IMR-90 (cell line): Measurements from ENCODE around the gene PYGM. TPM values are rescaled to one million over a fixed set of nuclear protein-coding genes. Genes with fewer than 3 reads are reported as not detected.

Experiments
- ATAC-seq: fragments of 200-7000 bp; cut with Tn5 transposase; 2 replicates; pipeline ENCODE4 v1.9.1; 2020; ENCODE audit warnings: low read depth, mild to moderate bottlenecking, moderate library complexity
- BruUV-seq: library from RNA; stranded (reverse); fragments of 400-500 nt; replicated peaks from 2 replicates; lab custom pipeline; 2021; lab: Mats Ljungman, UMichigan
- CTCF ChIA-PET: fragments of 300-600 bp; formaldehyde crosslinking; extraction: SDS; loops from one replicate; lab custom pipeline; 2021; ENCODE audit warnings: antibody characterized with exemption; lab: Yijun Ruan, JAX
- POLR2A ChIA-PET: fragments of 300-600 bp; sonication (Branson Sonifier 250); formaldehyde crosslinking; loops from one replicate; lab custom pipeline; 2022; ENCODE audit warnings: antibody characterized with exemption; ENCODE audit not compliant: unreplicated experiment; lab: Charles Lee
- DNase-seq: peaks from one replicate; pipeline ENCODE4 v3.0.0; 2013
- H2AFZ ChIP-seq: replicated peaks from 2 replicates; pipeline ENCODE3; 2013; ENCODE audit warnings: low read length, mild to moderate bottlenecking; ENCODE audit not compliant: poor library complexity
- H2AK5ac ChIP-seq: 2 replicates; pipeline ENCODE4 v1.6.1; 2013; ENCODE audit warnings: low read depth, low read length, inconsistent platforms
- H2AK9ac ChIP-seq: replicated peaks from 2 replicates; pipeline ENCODE3; 2013; ENCODE audit warnings: mild to moderate bottlenecking, low read depth, low read length, moderate library complexity; ENCODE audit not compliant: poor library complexity
- H2BK120ac ChIP-seq: 2 replicates; pipeline ENCODE4 v1.6.1; 2013; ENCODE audit warnings: low read depth, low read length, inconsistent platforms
- H2BK15ac ChIP-seq: 3 replicates; pipeline ENCODE4 v1.6.1; 2013; ENCODE audit warnings: low read depth, low read length, inconsistent platforms
- H2BK20ac ChIP-seq: 2 replicates; pipeline ENCODE4 v1.6.1; 2013; ENCODE audit warnings: low read depth, mild to moderate bottlenecking, inconsistent platforms, low read length, moderate library complexity
- H2BK5ac ChIP-seq: 2 replicates; pipeline ENCODE4 v1.6.1; 2013; ENCODE audit warnings: mild to moderate bottlenecking, low read depth, low read length, inconsistent platforms; ENCODE audit not compliant: poor library complexity, severe bottlenecking
- H3K14ac ChIP-seq: replicated peaks from 2 replicates; pipeline ENCODE4 v1.6.1; 2013; ENCODE audit warnings: low read depth, low read length, inconsistent platforms
- H3K18ac ChIP-seq: 2 replicates; pipeline ENCODE4 v1.6.1; 2013; ENCODE audit warnings: low read depth, low read length, control low read depth
- H3K23ac ChIP-seq: 2 replicates; pipeline ENCODE4 v1.6.1; 2013; ENCODE audit warnings: low read depth, low read length, inconsistent platforms
- H3K27ac ChIP-seq: 2 replicates; pipeline ENCODE4 v1.5.1; 2013; ENCODE audit warnings: mild to moderate bottlenecking, control low read depth, low read length; ENCODE audit not compliant: insufficient read depth
- H3K27me3 ChIP-seq: 2 replicates; pipeline ENCODE4 v1.6.1; 2013; ENCODE audit warnings: low read length; ENCODE audit not compliant: control insufficient read depth, insufficient read depth
- H3K36me3 ChIP-seq: 2 replicates; pipeline ENCODE4 v1.6.1; 2013; ENCODE audit warnings: low read length, mixed read lengths; ENCODE audit not compliant: control insufficient read depth, insufficient read depth
- H3K4ac ChIP-seq: 2 replicates; pipeline ENCODE4 v1.6.1; 2013; ENCODE audit warnings: low read depth, low read length, inconsistent platforms
- H3K4me1 ChIP-seq: 2 replicates; pipeline ENCODE4 v1.6.1; 2013; ENCODE audit warnings: low read length, mixed read lengths; ENCODE audit not compliant: control insufficient read depth, insufficient read depth
- H3K4me2 ChIP-seq: 2 replicates; pipeline ENCODE4 v1.6.1; 2013; ENCODE audit warnings: low read depth, mild to moderate bottlenecking, control low read depth, low read length, moderate library complexity
- H3K4me3 ChIP-seq: 2 replicates; pipeline ENCODE4 v1.5.1; 2013; ENCODE audit warnings: low read depth, mild to moderate bottlenecking, control low read depth, low read length, moderate library complexity; ENCODE audit not compliant: insufficient read depth
- H3K56ac ChIP-seq: 2 replicates; pipeline ENCODE4 v1.6.1; 2013; ENCODE audit warnings: low read length, inconsistent platforms; ENCODE audit not compliant: insufficient read depth; ENCODE audit errors: extremely low read depth
- H3K79me1 ChIP-seq, 2 experiments: 2 replicates each; pipeline ENCODE4 v1.6.1; 2013; ENCODE audit warnings: low read length in 2 of 2, inconsistent platforms in 1 of 2, low read depth in 1 of 2
- H3K9ac ChIP-seq: 2 replicates; pipeline ENCODE4 v1.6.1; 2013; ENCODE audit warnings: low read depth, low read length, control low read depth
- H3K9me1 ChIP-seq: 2 replicates; pipeline ENCODE4 v1.6.1; 2013; ENCODE audit warnings: low read length, inconsistent platforms; ENCODE audit not compliant: insufficient read depth
- H3K9me3 ChIP-seq: 2 replicates; pipeline ENCODE4 v1.6.1; 2013; ENCODE audit warnings: low read length; ENCODE audit not compliant: control insufficient read depth, insufficient read depth
- H4K20me1 ChIP-seq: 2 replicates; pipeline ENCODE4 v1.6.1; 2013; ENCODE audit warnings: low read length, inconsistent platforms; ENCODE audit not compliant: insufficient read depth
- H4K5ac ChIP-seq: 2 replicates; pipeline ENCODE4 v1.6.1; 2013; ENCODE audit warnings: mild to moderate bottlenecking, low read depth, low read length, control low read depth
- H4K8ac ChIP-seq, 2 experiments: 2 replicates each; pipeline ENCODE4 v1.6.1; 2013; ENCODE audit warnings: low read depth in 2 of 2, low read length in 2 of 2, control low read depth in 1 of 2, inconsistent platforms in 1 of 2
- H4K91ac ChIP-seq: 2 replicates; pipeline ENCODE4 v1.6.1; 2013; ENCODE audit warnings: low read depth, low read length, inconsistent platforms; ENCODE audit not compliant: insufficient read depth
- CEBPB ChIP-seq: IDR thresholded peaks from 2 replicates; pipeline ENCODE4 v1.6.1; 2012; ENCODE audit warnings: low read depth, low read length, improper control_type of control experiment
- CHD1 ChIP-seq: IDR thresholded peaks from 2 replicates; pipeline ENCODE4 v1.6.1; 2012; ENCODE audit warnings: low read depth, low read length, improper control_type of control experiment
- FOS ChIP-seq: fragments of 150-350 bp; IDR thresholded peaks from 2 replicates; pipeline ENCODE4 v1.6.1; 2016; ENCODE audit warnings: low read depth, low read length
- MAZ ChIP-seq: IDR thresholded peaks from 2 replicates; pipeline ENCODE4 v1.6.1; 2012; ENCODE audit warnings: low read depth, mild to moderate bottlenecking, low read length, improper control_type of control experiment, moderate library complexity, borderline replicate concordance
- MXI1 ChIP-seq: IDR thresholded peaks from 2 replicates; pipeline ENCODE4 v1.6.1; 2012; ENCODE audit warnings: low read depth, mild to moderate bottlenecking, low read length, moderate library complexity, borderline replicate concordance
- NFE2L2 ChIP-seq: fragments of 150-350 bp; IDR thresholded peaks from 2 replicates; pipeline ENCODE4 v1.6.1; 2016; ENCODE audit warnings: low read depth, mild to moderate bottlenecking, low read length
- POLR2A ChIP-seq: IDR thresholded peaks from 2 replicates; pipeline ENCODE4 v1.6.1; 2012; ENCODE audit warnings: mild to moderate bottlenecking, low read depth, low read length
- RFX5 ChIP-seq: IDR thresholded peaks from 2 replicates; pipeline ENCODE4 v1.8.0; 2012; ENCODE audit warnings: low read depth, mild to moderate bottlenecking, low read length, moderate library complexity
- SMC3 ChIP-seq: fragments of 150-350 bp; IDR thresholded peaks from 2 replicates; pipeline ENCODE4 v1.6.1; 2016; ENCODE audit warnings: low read depth, mild to moderate bottlenecking, antibody characterized with exemption, low read length, moderate library complexity
- whole genome bisulfite sequencing, 2 experiments: methylation state at CpG; one replicate each; pipeline versions ENCODE4 v1.1.5 to v1.1.7; 2013; ENCODE audit warnings: missing lambda C conversion rate in 2 of 2; ENCODE audit not compliant: insufficient read length in 1 of 2; ENCODE audit errors: extremely low coverage in 2 of 2; 5-methylcytosine and 5-hydroxymethylcytosine counted together
- dilution Hi-C: fragments of 300-500 bp; cut with HindIII; formaldehyde crosslinking; loops from one replicate; pipeline ENCODE4 v1.14.3; 2018; ENCODE audit warnings: low sequenced_read_pairs; ENCODE audit not compliant: unreplicated experiment
- in situ Hi-C: fragments of 300-500 bp; cut with MboI; formaldehyde crosslinking; loops from 3 replicates; pipeline ENCODE4 v1.14.3; 2019; ENCODE audit warnings: low sequenced_read_pairs, inconsistent platforms, mixed read lengths
- intact Hi-C: fragments of 100-400 bp; cut with micrococcal nuclease; formaldehyde crosslinking; loops from 2 replicates; pipeline ENCODE4 v1.10.0; 2022
- polyA plus RNA-seq, 3 experiments: library from polyadenylated mRNA; depleted of rRNA; stranded (reverse); fragments of >200 nt; gene quantifications; 2 replicates each; pipeline ENCODE4 v1.2.3, GENCODE V29; 2012; ENCODE audit warnings: low replicate concordance in 1 of 3
- total RNA-seq: library from RNA; depleted of rRNA; stranded (reverse); fragments of >200 nt; gene quantifications from 2 replicates; pipeline ENCODE4 v1.2.3, GENCODE V29; 2012
- TF ChIP-seq, protein P1 (sequence below): fragments of 150-350 bp; IDR thresholded peaks from 2 replicates; pipeline ENCODE4 v1.6.1; 2017; ENCODE audit warnings: mild to moderate bottlenecking, antibody characterized with exemption, low read length, low read depth

The PYGM gene
- total and polyA plus RNA-seq, 2 of the 4 experiments (the other 2 are of a cell fraction), result 0.18 to 0.21 TPM

DNA sequence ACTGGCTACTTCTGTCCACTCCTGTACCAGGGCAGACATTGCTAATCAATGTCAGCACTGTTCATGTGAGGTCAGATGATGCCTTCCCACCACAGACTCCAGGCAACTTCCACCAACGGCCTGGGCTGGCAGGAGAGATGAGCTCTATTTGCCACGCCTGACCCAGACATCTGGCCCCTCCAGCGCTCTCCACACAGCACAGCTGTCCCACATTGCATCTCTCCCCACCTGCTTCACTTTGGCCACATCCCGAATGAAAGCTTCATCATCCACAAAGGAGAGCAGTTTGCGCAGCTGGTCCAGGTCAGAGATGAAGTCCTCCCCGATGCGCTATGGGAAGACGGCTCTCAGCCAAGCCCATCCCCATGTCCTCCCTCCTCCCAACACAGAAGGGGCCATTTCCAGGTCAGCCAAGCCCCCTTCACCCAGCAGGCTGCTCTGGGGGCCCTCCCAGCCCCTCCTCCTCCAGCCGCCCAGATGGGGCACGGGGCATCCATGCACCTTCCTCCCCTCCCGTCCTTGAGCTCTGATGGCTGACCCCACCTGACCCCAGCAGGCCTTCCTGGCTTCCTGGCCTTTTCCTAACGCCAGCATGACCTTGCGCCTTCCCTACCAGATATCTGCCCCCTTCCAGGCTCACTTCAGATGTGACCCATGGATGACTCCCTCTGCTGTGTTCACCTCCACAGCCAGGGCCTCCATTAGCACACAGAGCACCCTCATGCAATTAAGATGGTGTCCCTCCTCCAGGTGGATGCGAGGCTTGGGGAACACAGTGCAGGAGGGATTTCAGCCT, 7.4 kb downstream of the PYGM start (continued):
- no peak for TF ChIP-seq POLR2A

- no peak overlapping the region for H4K91ac ChIP-seq
- peaks cover 3% of the 10 kb centered on the region; the same call in 1 of the 2 replicates for H3K4me1 ChIP-seq
- in situ Hi-C loops (no loop called here), intact Hi-C loops (no loop called here), dilution Hi-C loops (no loop called here)
- H3K9me1 ChIP-seq, result peaks cover 4% of the 10 kb centered on the region
- no peak for ATAC-seq
- no peaks in the 10 kb centered on the region for H3K79me1 ChIP-seq
- no peak overlapping the region for H2AFZ ChIP-seq
- no peaks in the 10 kb centered on the region for H3K36me3 ChIP-seq
- no peak overlapping the region for H2BK5ac ChIP-seq
- ChIA-PET CTCF (no interaction called here), POLR2A (no interaction called here)
- WGBS, 2 experiments, result 88% methylated on average over 6 of the region's 9 CpGs; no CpG with 5 or more reads in 1 of the 2 experiments
- TF ChIP-seq MAZ, result no peak
- TF ChIP-seq CEBPB, result no peak
- no peak for TF ChIP-seq RFX5
- no peak for TF ChIP-seq MXI1
- no peak for TF ChIP-seq FOS
- no peak for TF ChIP-seq CHD1
- TF ChIP-seq SMC3, result no peak
- no peak for TF ChIP-seq NFE2L2
- TF ChIP-seq, protein P1, sequence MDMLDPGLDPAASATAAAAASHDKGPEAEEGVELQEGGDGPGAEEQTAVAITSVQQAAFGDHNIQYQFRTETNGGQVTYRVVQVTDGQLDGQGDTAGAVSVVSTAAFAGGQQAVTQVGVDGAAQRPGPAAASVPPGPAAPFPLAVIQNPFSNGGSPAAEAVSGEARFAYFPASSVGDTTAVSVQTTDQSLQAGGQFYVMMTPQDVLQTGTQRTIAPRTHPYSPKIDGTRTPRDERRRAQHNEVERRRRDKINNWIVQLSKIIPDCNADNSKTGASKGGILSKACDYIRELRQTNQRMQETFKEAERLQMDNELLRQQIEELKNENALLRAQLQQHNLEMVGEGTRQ, result no peak
- H3K14ac ChIP-seq, result no peak overlapping the region
- no peak overlapping the region for H2AK5ac ChIP-seq
- H4K8ac ChIP-seq, result no peak overlapping the region
- no peak for DNase-seq
- H3K4me2 ChIP-seq, result no peak overlapping the region
- H3K27ac ChIP-seq, result no peak overlapping the region
- no peak overlapping the region for H3K18ac ChIP-seq
- no peak overlapping the region for H3K4me3 ChIP-seq
- no peak overlapping the region for H3K23ac ChIP-seq
- no peak overlapping the region for H2BK120ac ChIP-seq
- no peak overlapping the region for H2AK9ac ChIP-seq
- H3K56ac ChIP-seq, result no peak overlapping the region
- H3K9me3 ChIP-seq, result no peaks in the 10 kb centered on the region
- no peaks in the 10 kb centered on the region for H3K27me3 ChIP-seq
- no peak overlapping the region for H2BK20ac ChIP-seq
- no peak overlapping the region for H3K4ac ChIP-seq
- no peak overlapping the region for H3K9ac ChIP-seq
- no TSS peak for BruUV-seq
- peaks cover 8% of the 10 kb centered on the region for H4K20me1 ChIP-seq
- H4K5ac ChIP-seq, result no peak overlapping the region
- no peak overlapping the region for H2BK15ac ChIP-seq
Observed at GRCh38 chr11:64751580-64751979, 8.2 kb downstream of the PYGM start.
